SK-N-SH treated with all-trans-retinoic acid at 6 μM for 48 hours (cell line): ENCODE results near the gene GLDN.

Source experiments
- ATAC-seq: fragments of 200-7000 bp; cut with Tn5 transposase; 3 replicates; pipeline ENCODE4 v1.9.1; 2020; ENCODE audit warnings: mild to moderate bottlenecking, moderate library complexity
- ARNTL ChIP-seq: fragments of 450-650 bp; formaldehyde crosslinking; IDR thresholded peaks from 2 replicates; pipeline ENCODE4 v1.5.0; 2020; ENCODE audit warnings: low read depth, mild to moderate bottlenecking, moderate library complexity, borderline replicate concordance
- BACH2 ChIP-seq: fragments of 250-450 bp; sonication (Bioruptor Pico); IDR thresholded peaks from 2 replicates; pipeline ENCODE4 v1.9.0; 2021; ENCODE audit warnings: mild to moderate bottlenecking, borderline replicate concordance
- CSDC2 ChIP-seq: fragments of 250-450 bp; sonication (Bioruptor Pico); IDR thresholded peaks from 2 replicates; pipeline ENCODE4 v1.5.0; 2020; ENCODE audit warnings: mild to moderate bottlenecking, moderate library complexity
- CSRNP3 ChIP-seq: fragments of 250-450 bp; sonication (Bioruptor Pico); IDR thresholded peaks from 2 replicates; pipeline ENCODE4 v1.5.1; 2021; ENCODE audit warnings: mild to moderate bottlenecking, moderate library complexity
- ESRRG ChIP-seq: fragments of 250-450 bp; sonication (Bioruptor Pico); IDR thresholded peaks from 2 replicates; pipeline ENCODE4 v1.6.1; 2021; ENCODE audit warnings: mild to moderate bottlenecking
- GLIS3 ChIP-seq: fragments of 250-450 bp; sonication (Bioruptor Pico); IDR thresholded peaks from 2 replicates; pipeline ENCODE4 v1.5.0; 2020; ENCODE audit warnings: mild to moderate bottlenecking, moderate library complexity
- ISL1 ChIP-seq: fragments of 250-450 bp; sonication (Bioruptor Pico); IDR thresholded peaks from 2 replicates; pipeline ENCODE4 v2.1.2; 2022; ENCODE audit warnings: mild to moderate bottlenecking, moderate library complexity
- OSR1 ChIP-seq: fragments of 250-450 bp; sonication (Bioruptor Pico); IDR thresholded peaks from 2 replicates; pipeline ENCODE4 v1.8.0; 2022; ENCODE audit warnings: moderate library complexity, mild to moderate bottlenecking, inconsistent platforms
- POU6F1 ChIP-seq: fragments of 250-450 bp; sonication (Bioruptor Pico); IDR thresholded peaks from 2 replicates; pipeline ENCODE4 v1.8.0; 2021; ENCODE audit warnings: low read depth, mild to moderate bottlenecking, moderate library complexity, borderline replicate concordance
- PPARA ChIP-seq: fragments of 250-450 bp; sonication (Bioruptor Pico); IDR thresholded peaks from 2 replicates; pipeline ENCODE4 v1.5.0; 2020; ENCODE audit warnings: mild to moderate bottlenecking, borderline replicate concordance
- RARB ChIP-seq: fragments of 250-450 bp; sonication (Bioruptor Pico); IDR thresholded peaks from 2 replicates; pipeline ENCODE4 v1.8.0; 2021; ENCODE audit warnings: mild to moderate bottlenecking, moderate library complexity
- SNAI2 ChIP-seq: fragments of 250-450 bp; sonication (Bioruptor Pico); IDR thresholded peaks from 2 replicates; pipeline ENCODE4 v1.5.0; 2020; ENCODE audit warnings: mild to moderate bottlenecking, moderate library complexity
- TCF4 ChIP-seq: fragments of 250-450 bp; sonication (Bioruptor Pico); IDR thresholded peaks from 2 replicates; pipeline ENCODE4 v1.8.0; 2021; ENCODE audit warnings: mild to moderate bottlenecking, moderate library complexity, borderline replicate concordance
- TOX ChIP-seq: fragments of 250-450 bp; sonication (Bioruptor Pico); IDR thresholded peaks from 2 replicates; pipeline ENCODE4 v1.8.0; 2021; ENCODE audit warnings: mild to moderate bottlenecking, moderate library complexity, borderline replicate concordance
- ZC3H10 ChIP-seq: fragments of 250-450 bp; sonication (Bioruptor Pico); IDR thresholded peaks from 2 replicates; pipeline ENCODE4 v1.5.1; 2021; ENCODE audit warnings: mild to moderate bottlenecking, moderate library complexity
- ZFP3 ChIP-seq: fragments of 250-450 bp; sonication (Bioruptor Pico); IDR thresholded peaks from 2 replicates; pipeline ENCODE4 v1.5.0; 2020; ENCODE audit warnings: mild to moderate bottlenecking, moderate library complexity
- ZNF565 ChIP-seq: fragments of 450-650 bp; formaldehyde crosslinking; conservative IDR thresholded peaks from 2 replicates; pipeline ENCODE4 v1.5.0; 2020; ENCODE audit warnings: low read depth, mild to moderate bottlenecking, moderate library complexity
- ZNF70 ChIP-seq: fragments of 450-650 bp; formaldehyde crosslinking; IDR thresholded peaks from 2 replicates; pipeline ENCODE4 v1.5.0; 2020; ENCODE audit warnings: mild to moderate bottlenecking, moderate library complexity
- ZNF8 ChIP-seq: fragments of 450-650 bp; formaldehyde crosslinking; IDR thresholded peaks from 2 replicates; pipeline ENCODE4 v1.5.0; 2020; ENCODE audit warnings: mild to moderate bottlenecking, moderate library complexity
- TF ChIP-seq, protein P1 (sequence below): fragments of 250-450 bp; sonication (Bioruptor Pico); IDR thresholded peaks from 2 replicates; pipeline ENCODE4 v1.5.1; 2020; ENCODE audit warnings: low read depth, mild to moderate bottlenecking, moderate library complexity
- TF ChIP-seq, protein P2 (sequence below): fragments of 250-450 bp; sonication (Bioruptor Pico); IDR thresholded peaks from 2 replicates; pipeline ENCODE4 v1.5.0; 2020; ENCODE audit warnings: mild to moderate bottlenecking, moderate library complexity

The GLDN gene

DNA sequence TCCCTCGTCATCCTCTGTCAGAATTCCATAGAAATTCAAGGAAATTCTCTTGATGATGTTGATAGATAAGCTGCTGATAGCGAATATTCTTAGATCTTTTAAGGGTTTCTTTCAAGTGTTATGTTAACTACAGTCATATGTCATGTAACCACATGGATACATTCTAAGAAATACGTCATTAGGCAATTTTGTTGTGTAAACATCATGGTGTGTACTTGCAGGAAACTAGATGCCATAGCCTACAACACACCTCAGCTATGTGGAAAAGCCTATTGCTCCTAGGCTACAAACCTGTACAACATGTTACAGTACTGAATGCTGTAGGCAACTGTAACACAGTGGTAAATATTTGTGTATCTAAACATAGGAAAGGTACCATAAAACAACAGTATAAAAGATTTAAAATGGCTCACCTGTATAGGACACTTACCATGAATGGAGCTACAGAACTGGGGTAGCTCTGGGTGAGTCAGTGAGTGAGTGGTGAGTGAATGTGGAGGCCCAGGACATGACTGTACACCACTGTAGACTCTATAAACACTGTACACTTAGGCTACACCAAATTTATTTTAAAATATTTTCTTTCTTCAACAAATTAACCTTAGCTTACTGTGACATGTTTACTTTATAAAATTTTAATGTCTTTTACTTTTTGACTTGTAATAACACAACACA lies 34.6 kb downstream of the GLDN start:
- no peak for TF ChIP-seq ISL1 (CRISPR knock-in tag)
- no peak for TF ChIP-seq POU6F1 (CRISPR knock-in tag)
- no peak for TF ChIP-seq ESRRG (CRISPR knock-in tag)
- TF ChIP-seq, protein P1, sequence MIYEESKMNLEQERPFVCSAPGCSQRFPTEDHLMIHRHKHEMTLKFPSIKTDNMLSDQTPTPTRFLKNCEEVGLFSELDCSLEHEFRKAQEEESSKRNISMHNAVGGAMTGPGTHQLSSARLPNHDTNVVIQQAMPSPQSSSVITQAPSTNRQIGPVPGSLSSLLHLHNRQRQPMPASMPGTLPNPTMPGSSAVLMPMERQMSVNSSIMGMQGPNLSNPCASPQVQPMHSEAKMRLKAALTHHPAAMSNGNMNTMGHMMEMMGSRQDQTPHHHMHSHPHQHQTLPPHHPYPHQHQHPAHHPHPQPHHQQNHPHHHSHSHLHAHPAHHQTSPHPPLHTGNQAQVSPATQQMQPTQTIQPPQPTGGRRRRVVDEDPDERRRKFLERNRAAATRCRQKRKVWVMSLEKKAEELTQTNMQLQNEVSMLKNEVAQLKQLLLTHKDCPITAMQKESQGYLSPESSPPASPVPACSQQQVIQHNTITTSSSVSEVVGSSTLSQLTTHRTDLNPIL (CRISPR knock-in tag), result no peak
- TF ChIP-seq OSR1 (CRISPR knock-in tag), result no peak
- TF ChIP-seq TOX (CRISPR knock-in tag), result no peak
- no peak for TF ChIP-seq BACH2 (CRISPR knock-in tag)
- no peak for TF ChIP-seq TCF4
- no peak for TF ChIP-seq RARB
- no peak for TF ChIP-seq PPARA (CRISPR knock-in tag)
- no peak for TF ChIP-seq SNAI2 (CRISPR knock-in tag)
- no peak for TF ChIP-seq ZNF70
- TF ChIP-seq ARNTL (CRISPR knock-in tag), result no peak
- TF ChIP-seq ZNF565 (CRISPR knock-in tag), result no peak
- TF ChIP-seq ZNF8 (CRISPR knock-in tag), result no peak
- TF ChIP-seq ZC3H10 (CRISPR knock-in tag), result no peak
- no peak for TF ChIP-seq GLIS3 (CRISPR knock-in tag)
- no peak for TF ChIP-seq CSRNP3
- no peak for TF ChIP-seq ZFP3 (CRISPR knock-in tag)
- TF ChIP-seq, protein P2, sequence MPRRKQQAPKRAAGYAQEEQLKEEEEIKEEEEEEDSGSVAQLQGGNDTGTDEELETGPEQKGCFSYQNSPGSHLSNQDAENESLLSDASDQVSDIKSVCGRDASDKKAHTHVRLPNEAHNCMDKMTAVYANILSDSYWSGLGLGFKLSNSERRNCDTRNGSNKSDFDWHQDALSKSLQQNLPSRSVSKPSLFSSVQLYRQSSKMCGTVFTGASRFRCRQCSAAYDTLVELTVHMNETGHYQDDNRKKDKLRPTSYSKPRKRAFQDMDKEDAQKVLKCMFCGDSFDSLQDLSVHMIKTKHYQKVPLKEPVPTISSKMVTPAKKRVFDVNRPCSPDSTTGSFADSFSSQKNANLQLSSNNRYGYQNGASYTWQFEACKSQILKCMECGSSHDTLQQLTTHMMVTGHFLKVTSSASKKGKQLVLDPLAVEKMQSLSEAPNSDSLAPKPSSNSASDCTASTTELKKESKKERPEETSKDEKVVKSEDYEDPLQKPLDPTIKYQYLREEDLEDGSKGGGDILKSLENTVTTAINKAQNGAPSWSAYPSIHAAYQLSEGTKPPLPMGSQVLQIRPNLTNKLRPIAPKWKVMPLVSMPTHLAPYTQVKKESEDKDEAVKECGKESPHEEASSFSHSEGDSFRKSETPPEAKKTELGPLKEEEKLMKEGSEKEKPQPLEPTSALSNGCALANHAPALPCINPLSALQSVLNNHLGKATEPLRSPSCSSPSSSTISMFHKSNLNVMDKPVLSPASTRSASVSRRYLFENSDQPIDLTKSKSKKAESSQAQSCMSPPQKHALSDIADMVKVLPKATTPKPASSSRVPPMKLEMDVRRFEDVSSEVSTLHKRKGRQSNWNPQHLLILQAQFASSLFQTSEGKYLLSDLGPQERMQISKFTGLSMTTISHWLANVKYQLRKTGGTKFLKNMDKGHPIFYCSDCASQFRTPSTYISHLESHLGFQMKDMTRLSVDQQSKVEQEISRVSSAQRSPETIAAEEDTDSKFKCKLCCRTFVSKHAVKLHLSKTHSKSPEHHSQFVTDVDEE (CRISPR knock-in tag), result no peak
- no peak for ATAC-seq

DNA sequence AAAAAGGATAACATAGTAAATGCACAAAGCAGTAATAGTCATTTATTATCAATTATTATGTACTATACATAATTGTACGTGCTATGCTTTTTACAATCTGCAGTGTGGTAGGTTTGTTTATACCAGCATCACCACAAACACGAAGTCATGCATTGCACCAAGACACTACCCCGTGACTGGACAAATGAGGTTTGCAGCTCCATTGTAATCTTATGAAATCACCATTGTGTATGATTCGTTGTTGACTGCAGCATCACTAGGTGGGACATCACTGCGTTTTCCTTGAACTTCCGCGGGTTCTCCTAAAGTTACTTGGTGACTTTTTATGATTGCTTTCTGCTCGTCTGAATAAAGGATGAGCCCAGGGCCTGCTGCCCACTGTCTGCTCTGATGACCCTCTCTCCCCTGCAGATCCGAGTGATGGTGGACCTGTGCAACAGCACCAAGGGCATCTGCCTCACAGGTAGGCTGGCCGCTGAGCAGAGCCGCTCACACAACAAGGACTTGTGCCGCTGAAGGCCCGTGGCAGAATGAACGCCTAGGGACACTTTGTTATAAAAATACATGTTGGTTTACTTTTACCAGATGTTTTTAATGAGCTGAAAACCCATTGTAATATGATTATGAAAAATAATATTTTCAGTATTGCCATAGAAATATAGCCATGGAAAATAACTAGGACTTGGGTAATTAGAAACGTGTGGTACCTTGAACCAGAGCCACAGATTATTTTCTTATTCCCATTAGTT lies 35.8 kb downstream of the GLDN start:
- TF ChIP-seq, protein P1 (CRISPR knock-in tag), result no peak
- no peak for TF ChIP-seq ZNF565 (CRISPR knock-in tag)
- TF ChIP-seq ZC3H10 (CRISPR knock-in tag), result no peak
- no peak for TF ChIP-seq CSRNP3
- no peak for TF ChIP-seq GLIS3 (CRISPR knock-in tag)
- TF ChIP-seq ARNTL (CRISPR knock-in tag), result no peak
- no peak for TF ChIP-seq CSDC2 (CRISPR knock-in tag)
- no peak for TF ChIP-seq POU6F1 (CRISPR knock-in tag)
- no peak for TF ChIP-seq ZFP3 (CRISPR knock-in tag)
- TF ChIP-seq PPARA (CRISPR knock-in tag), result no peak
- no peak for TF ChIP-seq ZNF70
- no peak for TF ChIP-seq BACH2 (CRISPR knock-in tag)
- TF ChIP-seq ISL1 (CRISPR knock-in tag), result no peak
- TF ChIP-seq, all 23 proteins: peak for 0
- no peak for ATAC-seq
